Activated naive CD4-positive, alpha-beta T cell treated with anti-CD3 and anti-CD28 coated beads, Interleukin-2, amount 10 ng/mL, durations not matched to agents 7 days and 5 days (primary cell): ENCODE data around the gene IDUA.
"Not testable (repeated sequence)": the region's sequence is repeated elsewhere in the genome, so short reads cannot be mapped to it uniquely, and the experiment has no call there.

Source experiments
- CTCF ChIA-PET: fragments of 350-600 bp; sonication (Branson Sonifier 250); formaldehyde crosslinking; loops from one replicate; lab custom pipeline; 2021; ENCODE audit warnings: antibody characterized with exemption; lab: Charles Lee
- DNase-seq: peaks from one replicate; pipeline ENCODE4 v3.0.0-alpha.2; 2020
- H3K27ac Mint-ChIP-seq: one replicate; pipeline ENCODE4 v1.8.0; 2021; ENCODE audit warnings: mild to moderate bottlenecking, moderate library complexity, mixed read lengths
- H3K27me3 Mint-ChIP-seq: one replicate; pipeline ENCODE4 v1.8.0; 2021; ENCODE audit warnings: mild to moderate bottlenecking, mixed read lengths
- H3K36me3 Mint-ChIP-seq: one replicate; pipeline ENCODE4 v1.8.0; 2021; ENCODE audit warnings: mixed read lengths
- H3K4me1 Mint-ChIP-seq: one replicate; pipeline ENCODE4 v1.8.0; 2021; ENCODE audit warnings: mixed read lengths
- H3K4me3 Mint-ChIP-seq: one replicate; pipeline ENCODE4 v1.8.0; 2021; ENCODE audit warnings: mild to moderate bottlenecking, moderate library complexity, mixed read lengths
- H3K9me3 Mint-ChIP-seq: one replicate; pipeline ENCODE4 v1.8.0; 2021; ENCODE audit warnings: mixed read lengths

The IDUA gene

DNA sequence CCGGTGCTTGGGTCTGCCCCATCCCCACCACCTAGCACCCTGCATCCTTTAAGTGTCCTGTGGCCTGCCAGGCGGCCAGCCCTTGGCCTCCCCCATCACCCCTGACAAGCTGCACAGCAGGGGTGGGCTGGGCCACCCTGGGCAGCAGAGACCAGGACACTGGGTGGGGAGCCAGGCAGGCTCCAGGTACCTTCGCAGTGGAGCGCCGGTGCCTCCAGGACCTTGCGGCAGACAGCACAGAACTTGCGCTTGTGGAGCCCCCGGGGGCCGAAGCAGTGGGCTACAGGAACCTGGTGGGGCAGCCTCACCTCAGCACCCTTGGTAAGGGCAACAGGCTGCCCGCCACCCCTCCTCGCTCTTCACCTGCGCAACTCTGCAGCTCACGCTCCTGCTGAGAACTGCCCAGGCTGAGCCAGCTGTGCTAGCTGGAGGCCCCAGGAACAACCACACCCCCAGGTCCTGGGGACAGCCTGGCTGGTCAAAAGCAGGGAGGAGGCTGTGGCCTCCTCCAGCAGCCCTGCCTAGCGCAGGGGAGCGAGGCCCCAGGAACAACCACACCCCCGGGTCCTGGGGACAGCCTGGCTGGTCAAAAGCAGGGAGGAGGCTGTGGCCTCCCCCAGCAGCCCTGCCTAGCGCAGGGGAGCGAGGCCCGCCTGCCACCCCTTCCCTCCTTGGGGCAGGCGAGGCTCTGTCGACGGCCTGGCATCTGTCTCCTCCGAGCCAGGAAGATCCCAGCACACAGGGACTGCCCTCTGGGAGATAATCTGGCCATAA, 18.0 kb upstream of the IDUA start:
- Mint-ChIP-seq H3K36me3 (no peaks in the 10 kb centered on the region), H3K27me3 (no peaks in the 10 kb centered on the region), H3K4me1 (peaks cover 11% of the 10 kb centered on the region), H3K27ac (no peak overlapping the region), H3K4me3 (no peak overlapping the region), H3K9me3 (no peaks in the 10 kb centered on the region)
- CTCF ChIA-PET, result no interaction called here
- DNase-seq, result no peak

DNA sequence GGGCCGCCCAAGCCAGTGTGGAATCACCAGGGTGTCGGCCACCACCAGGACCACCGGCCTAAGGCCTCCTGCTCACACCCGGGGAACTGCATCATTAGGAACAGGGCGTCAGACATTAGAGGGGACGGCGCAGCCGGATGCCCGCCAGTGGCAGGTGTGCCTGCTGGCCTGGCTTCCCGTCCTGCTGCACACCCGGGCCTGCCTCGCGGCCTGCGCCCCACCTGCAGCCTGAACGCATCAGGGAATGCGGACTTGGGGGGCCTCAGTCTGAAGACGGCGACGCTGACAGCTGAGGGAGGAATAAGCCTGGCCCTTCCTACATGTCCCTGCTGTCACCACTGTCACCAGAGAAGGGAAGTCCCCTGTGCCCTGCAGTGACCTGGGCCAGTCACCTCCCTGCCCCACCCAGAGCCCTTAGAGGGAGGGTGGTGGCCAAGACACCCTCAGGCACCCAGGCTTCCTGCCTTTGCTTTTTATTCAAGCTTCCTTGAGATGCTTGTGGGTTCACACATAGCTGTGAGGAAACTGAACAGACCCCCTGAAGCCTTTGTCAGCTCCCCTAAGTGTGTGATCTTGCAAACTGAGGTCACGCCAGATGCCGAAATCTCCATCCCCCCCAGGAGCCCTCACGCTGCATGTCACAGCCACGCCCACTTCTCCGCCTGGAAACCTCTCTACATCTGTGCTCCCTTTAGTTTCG, 16.6 kb upstream of the IDUA start:
- DNase-seq, result no peak
- CTCF ChIA-PET, result no interaction called here
- H3K9me3 Mint-ChIP-seq, result no peaks in the 10 kb centered on the region
- H3K36me3 Mint-ChIP-seq, result no peaks in the 10 kb centered on the region
- peaks cover 11% of the 10 kb centered on the region for H3K4me1 Mint-ChIP-seq
- H3K27ac Mint-ChIP-seq, result no peak overlapping the region
- no peak overlapping the region for H3K4me3 Mint-ChIP-seq
- H3K27me3 Mint-ChIP-seq, result peaks cover 6% of the 10 kb centered on the region

DNA sequence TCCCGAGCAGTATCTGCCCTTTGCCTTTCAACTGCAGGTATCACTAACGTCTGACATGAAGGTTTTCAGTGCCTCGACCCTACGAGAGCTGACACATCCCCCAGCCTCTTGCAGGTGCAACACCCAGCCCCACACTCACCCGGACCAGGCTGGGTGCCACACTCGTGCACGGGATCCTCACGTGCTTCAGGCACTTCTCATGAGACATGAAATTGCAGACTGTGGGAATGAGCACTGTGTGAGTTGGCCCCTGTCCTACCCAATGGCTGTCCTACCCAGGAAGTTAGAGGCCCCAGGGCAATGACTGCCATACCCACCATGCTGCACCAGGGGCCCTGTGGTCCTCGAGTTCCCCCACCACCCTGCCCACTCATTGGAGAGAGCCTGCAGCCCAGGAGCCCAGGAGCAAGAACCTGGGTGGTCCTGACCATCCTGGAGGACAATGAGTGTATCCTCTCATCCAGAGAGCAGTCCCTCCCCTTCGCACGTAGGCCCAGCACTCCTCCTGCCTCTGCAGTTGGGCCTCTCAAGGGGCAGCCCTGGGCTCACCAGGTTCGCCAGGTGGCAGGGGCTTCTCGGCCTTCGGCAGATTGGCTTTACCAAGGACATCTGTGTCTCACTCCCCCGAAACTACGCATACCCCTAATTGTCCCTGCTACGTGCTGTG, 15.9 kb upstream of the IDUA start:
- Mint-ChIP-seq H3K9me3 (no peaks in the 10 kb centered on the region), H3K4me1 (peaks cover 11% of the 10 kb centered on the region), H3K27ac (no peak overlapping the region), H3K36me3 (no peaks in the 10 kb centered on the region), H3K27me3 (peaks cover 6% of the 10 kb centered on the region), H3K4me3 (peak overlapping the region; percentile 10)
- CTCF ChIA-PET, result no interaction called here
- no peak for DNase-seq

DNA sequence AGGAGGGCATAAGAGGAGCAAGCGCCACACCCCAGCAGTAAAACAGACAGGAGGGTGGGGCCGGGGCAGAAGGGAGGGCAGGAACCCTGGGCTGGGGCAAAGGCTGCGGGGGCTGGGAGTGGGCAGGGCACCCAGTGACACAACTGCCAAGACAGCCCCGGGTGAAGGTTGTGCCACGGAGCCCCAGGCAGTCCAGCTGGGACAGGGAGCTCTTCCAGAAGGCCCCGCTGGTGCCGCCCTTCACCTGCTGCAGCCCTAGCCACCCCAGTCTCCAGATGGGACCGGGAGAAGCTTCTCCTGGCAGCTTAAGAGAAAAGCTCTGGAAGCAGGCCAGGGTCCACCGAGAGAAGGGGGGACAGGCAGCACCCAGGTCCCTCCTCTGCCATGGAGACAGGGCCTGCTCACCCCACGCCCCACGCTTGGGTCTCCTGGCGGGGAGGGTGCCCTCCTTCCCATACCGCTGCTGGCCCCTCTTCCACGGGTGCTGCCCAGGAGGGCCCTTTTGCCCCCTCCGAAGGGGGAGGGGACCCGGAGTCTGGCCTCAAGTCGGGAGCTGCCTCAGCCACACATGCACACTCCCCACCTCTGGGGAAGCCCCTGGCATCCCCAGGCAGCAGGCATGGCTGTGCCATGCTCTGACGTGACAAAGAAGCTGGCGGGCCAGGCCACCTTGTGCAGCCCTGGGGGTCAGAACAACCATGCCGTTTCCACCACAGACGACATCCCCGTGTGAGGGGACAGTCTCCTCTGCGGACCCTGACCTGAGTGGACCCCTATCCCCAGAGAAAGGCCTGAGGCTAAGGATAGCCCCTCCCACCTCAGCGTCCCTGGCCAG, 15.0 kb upstream of the IDUA start:
- peaks cover 9% of the 10 kb centered on the region for H3K27me3 Mint-ChIP-seq
- H3K4me3 Mint-ChIP-seq, result peak overlapping the region; percentile 53
- no peak for DNase-seq
- CTCF ChIA-PET, result no interaction called here
- H3K27ac Mint-ChIP-seq, result no peak overlapping the region
- H3K9me3 Mint-ChIP-seq, result no peaks in the 10 kb centered on the region
- peaks cover 15% of the 10 kb centered on the region for H3K4me1 Mint-ChIP-seq
- H3K36me3 Mint-ChIP-seq, result no peaks in the 10 kb centered on the region

DNA sequence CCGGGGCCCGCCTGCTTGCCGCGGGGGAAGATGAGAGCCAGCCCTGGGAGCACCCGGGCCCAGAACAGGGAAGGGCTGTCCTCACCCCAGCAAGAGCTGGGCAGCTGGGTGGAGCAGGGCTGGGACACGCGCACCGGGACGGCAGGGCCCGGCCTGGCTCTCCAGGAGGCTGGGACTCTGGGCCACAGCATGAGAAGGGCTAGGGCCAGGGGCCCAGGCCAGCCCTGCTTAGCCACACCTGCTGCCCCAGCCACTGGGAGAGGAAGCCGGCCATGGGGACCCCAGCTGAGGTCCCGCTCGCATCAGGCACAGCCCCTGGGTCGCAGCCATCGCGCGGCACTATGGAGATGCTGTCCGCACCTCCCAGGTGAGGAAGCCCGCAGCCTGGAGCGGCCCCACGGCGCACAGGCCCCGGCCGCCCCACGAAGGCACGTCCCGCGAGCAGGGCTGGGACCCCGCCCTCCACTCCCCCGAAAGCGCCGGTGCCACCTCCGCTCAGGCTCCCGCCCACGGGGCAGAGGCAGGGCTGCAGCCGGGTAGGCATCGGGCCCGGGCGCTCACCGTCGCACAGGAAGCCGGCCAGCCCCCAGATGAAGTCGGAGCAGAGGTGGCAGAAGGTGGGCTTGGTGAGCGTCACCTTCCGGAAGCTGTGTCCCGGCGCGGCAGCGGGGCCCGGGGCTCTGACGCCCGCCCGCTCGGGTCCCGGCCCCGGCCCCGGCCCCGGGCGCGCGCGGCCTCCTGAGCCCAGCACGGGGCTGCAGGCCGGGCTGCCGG, 14.0 kb upstream of the IDUA start:
- CTCF ChIA-PET, result no interaction called here
- peaks cover 10% of the 10 kb centered on the region for H3K27me3 Mint-ChIP-seq
- no peaks in the 10 kb centered on the region for H3K36me3 Mint-ChIP-seq
- no peak overlapping the region for H3K27ac Mint-ChIP-seq
- DNase-seq, result peak; percentile 78
- H3K9me3 Mint-ChIP-seq, result no peaks in the 10 kb centered on the region
- peaks cover 15% of the 10 kb centered on the region for H3K4me1 Mint-ChIP-seq
- H3K4me3 Mint-ChIP-seq, result peak overlapping the region; percentile 53

DNA sequence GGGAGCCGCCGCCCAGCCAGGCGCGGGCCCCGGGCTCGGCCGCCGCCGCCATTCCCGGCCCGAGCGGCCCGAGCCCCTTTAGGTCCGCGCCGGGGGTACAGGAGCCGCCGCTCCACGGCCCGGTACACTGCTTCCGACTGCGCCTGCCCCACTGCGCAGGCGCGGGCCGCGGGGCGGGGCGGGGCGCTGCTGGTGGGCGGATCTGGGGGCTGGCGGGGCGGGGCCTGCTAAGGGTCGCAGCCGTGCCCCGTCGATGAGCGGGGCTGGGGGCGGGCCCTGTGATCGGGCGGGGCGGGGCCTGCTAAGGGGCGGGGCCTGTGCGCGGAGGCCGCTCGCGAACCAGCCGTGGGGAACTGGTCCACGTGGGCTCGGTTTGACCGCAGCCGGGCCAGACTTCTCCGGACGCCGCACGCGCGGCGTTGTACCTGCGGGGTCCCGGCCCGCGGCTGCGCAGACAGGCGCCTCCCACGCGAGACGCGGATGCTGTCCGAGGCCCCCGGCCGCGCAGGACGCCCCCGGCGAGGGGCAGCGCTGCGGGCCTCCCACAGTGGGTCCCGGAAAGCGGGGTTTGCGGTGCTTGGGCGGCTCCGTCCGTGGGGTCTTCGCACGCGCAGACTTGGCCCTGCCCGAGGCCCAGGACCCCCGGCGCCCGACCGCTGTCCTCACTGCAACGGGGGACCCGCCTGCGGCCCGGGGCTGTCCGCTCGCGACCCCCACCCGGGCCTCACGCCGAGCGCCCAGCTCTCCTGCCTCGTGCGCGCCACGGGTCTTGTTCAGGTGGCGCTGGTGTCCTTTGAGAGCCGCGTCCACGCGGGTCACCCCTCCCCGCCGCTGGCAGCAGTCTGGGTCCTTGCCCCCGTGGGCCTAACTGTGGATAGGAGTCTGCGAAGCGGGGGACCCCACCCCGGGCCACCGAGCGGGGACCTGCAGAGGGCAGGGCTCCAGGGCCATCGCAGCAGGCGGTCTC, 13.1 kb upstream of the IDUA start, which contains the start of gene DGKQ:
TSS of gene DGKQ (minus strand) at position 139 of the 967 bp plus-strand sequence. CDS start at position 52, 87 bp downstream.
- Mint-ChIP-seq H3K27me3 (peaks cover 10% of the 10 kb centered on the region), H3K4me3 (peak within 1 kb of the TSS; percentile 53), H3K9me3 (no peaks in the 10 kb centered on the region), H3K4me1 (peaks cover 15% of the 10 kb centered on the region), H3K27ac (no peak within 1 kb of the TSS), H3K36me3 (no peaks in the 10 kb centered on the region)
- peak; percentile 88 for DNase-seq
- CTCF ChIA-PET, result no interaction called here

DNA sequence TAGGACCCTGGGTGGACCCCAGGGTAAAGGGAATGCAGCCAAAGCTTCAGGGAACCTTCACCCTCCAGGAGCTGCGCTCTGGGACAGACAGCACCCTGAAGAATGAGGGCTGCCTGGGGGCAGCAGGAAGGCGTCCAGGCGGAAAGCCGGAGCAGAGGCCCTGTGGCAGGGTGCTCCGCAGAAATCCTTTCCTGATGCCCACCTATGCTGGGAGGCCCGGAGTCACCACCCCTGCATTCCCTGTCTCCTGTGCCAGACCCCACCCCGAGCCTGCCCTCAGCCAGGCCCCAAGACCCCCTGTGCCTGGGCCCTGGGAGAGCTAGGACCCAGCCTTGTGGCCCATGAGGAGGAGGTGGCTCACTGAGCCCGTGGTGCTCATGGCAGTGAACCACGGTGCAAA, 12.2 kb upstream of the IDUA start:
- H3K9me3 Mint-ChIP-seq, result no peaks in the 10 kb centered on the region
- DNase-seq, result no peak
- peaks cover 15% of the 10 kb centered on the region for H3K4me1 Mint-ChIP-seq
- H3K36me3 Mint-ChIP-seq, result no peaks in the 10 kb centered on the region
- peaks cover 10% of the 10 kb centered on the region for H3K27me3 Mint-ChIP-seq
- H3K4me3 Mint-ChIP-seq, result no peak overlapping the region
- CTCF ChIA-PET, result interaction anchor here (0.9 kb wide), 1 partner anchor 171 kb away, joined by 3 read pairs; no protein-coding TSS in a partner anchor
- H3K27ac Mint-ChIP-seq, result no peak overlapping the region

DNA sequence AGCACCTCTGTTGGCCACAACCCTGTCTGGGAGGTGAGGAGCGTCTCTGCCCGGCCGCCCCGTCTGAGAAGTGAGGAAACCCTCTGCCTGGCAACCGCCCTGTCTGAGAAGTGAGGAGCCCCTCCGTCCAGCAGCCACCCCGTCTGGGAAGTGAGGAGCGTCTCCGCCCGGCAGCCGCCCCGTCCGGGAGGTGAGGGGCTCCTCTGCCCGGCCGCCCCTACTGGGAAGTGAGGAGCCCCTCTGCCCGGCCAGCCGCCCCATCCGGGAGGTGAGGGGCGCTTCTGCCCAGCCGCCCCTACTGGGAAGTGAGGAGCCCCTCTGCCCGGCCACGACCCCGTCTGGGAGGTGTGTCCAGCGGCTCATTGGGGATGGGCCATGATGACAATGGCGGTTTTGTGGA, 10.8 kb upstream of the IDUA start:
- not testable (repeated sequence) for H3K27me3 Mint-ChIP-seq, H3K9me3 Mint-ChIP-seq

DNA sequence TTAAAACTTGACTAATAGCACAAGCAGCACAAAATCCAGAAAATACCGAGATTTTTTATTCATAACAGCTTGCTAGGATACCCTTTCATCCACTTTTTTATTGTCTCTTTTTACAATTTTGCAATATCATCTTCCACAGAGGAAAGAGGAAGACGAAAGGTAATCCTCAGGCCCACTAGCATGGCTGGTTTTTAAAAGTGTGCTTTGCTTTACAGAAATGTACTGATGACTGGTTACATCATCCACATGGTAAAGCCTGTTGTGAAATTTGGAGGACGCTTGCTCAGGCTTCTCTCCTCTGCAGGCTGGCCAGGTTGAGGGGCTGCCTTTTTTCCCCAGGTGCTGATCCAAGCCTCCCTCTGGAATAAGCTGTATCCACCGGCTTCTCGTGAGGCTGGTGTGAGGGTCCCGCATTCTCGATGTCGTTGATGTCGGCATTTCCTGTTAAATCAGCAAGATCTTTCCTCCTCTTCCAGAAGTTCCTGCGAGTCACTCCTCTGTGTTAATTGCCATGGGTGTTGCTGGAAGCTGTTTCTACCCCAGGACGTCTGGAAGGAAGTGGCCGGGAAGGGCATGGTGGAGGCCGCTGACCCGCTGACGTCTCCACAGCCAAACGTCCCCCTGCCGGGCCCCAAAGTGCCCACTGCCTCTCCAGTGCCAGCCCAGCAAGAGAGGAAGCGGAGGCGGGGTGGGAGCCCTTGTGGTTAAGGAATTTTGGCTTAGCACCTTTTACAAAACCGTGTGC, 7.7 kb upstream of the IDUA start:
- CTCF ChIA-PET, result interaction anchor here (0.6 kb wide), 1 partner anchor 177 kb away, joined by 3 read pairs; no protein-coding TSS in a partner anchor
- DNase-seq, result no peak
- Mint-ChIP-seq H3K27ac (no peak overlapping the region), H3K4me3 (no peak overlapping the region), H3K9me3 (no peaks in the 10 kb centered on the region), H3K36me3 (no peaks in the 10 kb centered on the region), H3K4me1 (peaks cover 4% of the 10 kb centered on the region), H3K27me3 (peaks cover 10% of the 10 kb centered on the region)

More for the DNA sequence above, 10.8 kb upstream of the IDUA start:
- H3K36me3 Mint-ChIP-seq, H3K4me1 Mint-ChIP-seq, CTCF ChIA-PET, H3K4me3 Mint-ChIP-seq, H3K27ac Mint-ChIP-seq, DNase-seq: not testable (repeated sequence)

DNA sequence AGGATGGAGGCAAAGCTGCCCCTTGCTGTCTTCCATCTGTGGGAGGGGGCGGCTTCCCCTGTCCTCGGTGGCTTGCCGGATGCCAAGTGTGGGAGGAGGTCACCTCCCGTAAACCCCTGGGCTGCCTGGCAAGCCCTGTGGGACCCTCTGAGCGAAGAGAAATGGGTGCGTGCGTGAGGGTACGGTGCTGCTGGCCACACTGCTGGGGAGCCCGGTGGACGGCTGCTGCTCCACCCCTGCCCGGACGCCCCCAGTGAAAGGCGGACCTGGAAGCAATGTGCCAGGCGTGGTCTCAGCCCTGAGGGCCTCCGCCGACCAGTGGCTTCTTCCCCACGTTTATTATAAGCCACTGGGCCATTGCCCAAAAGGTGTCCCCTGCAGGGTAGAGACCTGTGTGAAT, 4.6 kb upstream of the IDUA start:
- no peaks in the 10 kb centered on the region for H3K9me3 Mint-ChIP-seq
- CTCF ChIA-PET, result no interaction called here
- DNase-seq, result no peak
- no peaks in the 10 kb centered on the region for H3K27me3 Mint-ChIP-seq
- H3K4me1 Mint-ChIP-seq, result peaks cover 21% of the 10 kb centered on the region
- H3K36me3 Mint-ChIP-seq, result no peaks in the 10 kb centered on the region
- H3K27ac Mint-ChIP-seq, result no peak overlapping the region
- H3K4me3 Mint-ChIP-seq, result no peak overlapping the region

DNA sequence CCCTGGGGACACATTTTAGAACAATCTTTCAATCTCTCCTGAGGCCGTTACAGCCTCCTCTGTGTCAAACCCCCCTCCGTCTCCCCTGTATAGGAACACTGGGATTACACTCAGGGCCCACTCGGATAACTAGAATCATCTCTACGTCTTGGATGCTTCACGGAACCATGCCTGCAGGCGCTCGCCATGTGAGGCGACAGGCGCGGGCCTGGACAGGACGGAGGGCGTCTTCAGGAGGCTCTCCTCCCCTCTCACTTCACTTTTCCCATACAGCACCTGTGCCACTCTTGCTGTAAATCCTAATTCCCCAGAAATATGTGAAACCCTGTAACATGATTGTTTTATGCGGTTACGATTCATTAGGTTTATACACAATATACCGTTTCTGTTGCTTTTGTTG, 4.0 kb upstream of the IDUA start:
- Mint-ChIP-seq H3K4me1 (peaks cover 25% of the 10 kb centered on the region), H3K36me3 (no peaks in the 10 kb centered on the region), H3K4me3 (no peak overlapping the region), H3K9me3 (no peaks in the 10 kb centered on the region), H3K27ac (no peak overlapping the region), H3K27me3 (no peaks in the 10 kb centered on the region)
- CTCF ChIA-PET, result no interaction called here
- DNase-seq, result no peak
